ENCODE results near the gene ACSL3.
A peak's percentile ranks its signal among the peaks of the same experiment; 100 is the strongest.

Gene ACSL3

GRCh38 chr2:222968550-222969155 lies 107.8 kb downstream of the ACSL3 start:
- TF ChIP-seq CTCF (IDR thresholded peaks at IDR 0.05; ENCODE audit: low read depth, low read length), result no peak
- DNase-seq (ENCODE audit: low read depth in 2 of 2), result no peak
- no peak overlapping the region for H3K4me3 ChIP-seq (replicated peaks in 1 of 2; ENCODE audit: low read depth in 2 of 2, low read length in 2 of 2)

GRCh38 chr2:222969491-222969890 lies 108.7 kb downstream of the ACSL3 start:
- peak; percentile 73 to 87 for DNase-seq (ENCODE audit: low read depth in 2 of 2)
- no peak for TF ChIP-seq CTCF (IDR thresholded peaks at IDR 0.05; ENCODE audit: low read depth, low read length)

GRCh38 chr2:222972420-222972819 lies 111.6 kb downstream of the ACSL3 start:
- no peak overlapping the region for H3K4me3 ChIP-seq (replicated peaks in 1 of 2; ENCODE audit: low read depth in 2 of 2, low read length in 2 of 2)
- DNase-seq (ENCODE audit: low read depth in 2 of 2), result no peak
- TF ChIP-seq CTCF (IDR thresholded peaks at IDR 0.05; ENCODE audit: low read depth, low read length), result no peak

More at GRCh38 chr2:222969491-222969890, 108.7 kb downstream of the ACSL3 start:
- H3K4me3 ChIP-seq (replicated peaks in 1 of 2; ENCODE audit: low read depth in 2 of 2, low read length in 2 of 2), result no peak overlapping the region

GRCh38 chr2:222973237-222973636 lies 112.4 kb downstream of the ACSL3 start:
- DNase-seq (ENCODE audit: low read depth in 2 of 2), result no peak
- no peak for TF ChIP-seq CTCF (IDR thresholded peaks at IDR 0.05; ENCODE audit: low read depth, low read length)
- no peak overlapping the region for H3K4me3 ChIP-seq (replicated peaks in 1 of 2; ENCODE audit: low read depth in 2 of 2, low read length in 2 of 2)

GRCh38 chr2:222973733-222974132 lies 112.9 kb downstream of the ACSL3 start:
- TF ChIP-seq CTCF (IDR thresholded peaks at IDR 0.05; ENCODE audit: low read depth, low read length), result no peak
- H3K4me3 ChIP-seq (replicated peaks in 1 of 2; ENCODE audit: low read depth in 2 of 2, low read length in 2 of 2), result no peak overlapping the region
- DNase-seq (ENCODE audit: low read depth in 2 of 2), result no peak

GRCh38 chr2:222976521-222977061 lies 115.8 kb downstream of the ACSL3 start:
- no peak overlapping the region for H3K4me3 ChIP-seq (replicated peaks in 1 of 2; ENCODE audit: low read depth in 2 of 2, low read length in 2 of 2)
- no peak for TF ChIP-seq CTCF (IDR thresholded peaks at IDR 0.05; ENCODE audit: low read depth, low read length)
- DNase-seq (ENCODE audit: low read depth in 2 of 2), result peak in 1 of 2 donors; percentile 5

GRCh38 chr2:222977121-222977520 lies 116.3 kb downstream of the ACSL3 start:
- H3K4me3 ChIP-seq (replicated peaks in 1 of 2; ENCODE audit: low read depth in 2 of 2, low read length in 2 of 2), result no peak overlapping the region
- TF ChIP-seq CTCF (IDR thresholded peaks at IDR 0.05; ENCODE audit: low read depth, low read length), result no peak
- no peak for DNase-seq (ENCODE audit: low read depth in 2 of 2)

All from cardiac fibroblast (primary cell).